ENCODE measurements around the gene TMEM72. TPM values are rescaled to one million over a fixed set of nuclear protein-coding genes. Genes with fewer than 3 reads are reported as not detected.
A peak's percentile ranks its signal among the peaks of the same experiment; 100 is the strongest.

Gene TMEM72
- total RNA-seq, 6 donors from 2014 or later: 0.06 TPM; not detected in 5

GRCh38 chr10:44984671-44985101, 73.5 kb downstream of the TMEM72 start:
- ATAC-seq (ENCODE audit: low FRiP score in 2 of 2) (no peak), DNase-seq (peak in 1 of 2 donors; percentile 75)
- WGBS, 2 donors: 90 to 100% methylated on average over 2 to 15 of the region's 15 CpGs
- H3K4me3 ChIP-seq: no peak overlapping the region
- H3K36me3 ChIP-seq: peaks cover 0 to 35% (median 7%) of the 10 kb centered on the region in 4 donors
- H3K27ac ChIP-seq: peak overlapping the region; percentile 67 to 78 (median 76)
- no peaks in the 10 kb centered on the region for H3K9me3 ChIP-seq
- H3K27me3 ChIP-seq: no peaks in the 10 kb centered on the region
- TF ChIP-seq POLR2A (IDR thresholded peaks at IDR 0.05) (no peak), POLR2AphosphoS5 (IDR thresholded peaks at IDR 0.05) (no peak), EP300 (IDR thresholded peaks at IDR 0.05) (no peak), CTCF (IDR thresholded peaks at IDR 0.05) (no peak)
- H3K4me1 ChIP-seq: peaks cover 50 to 84% (median 67%) of the 10 kb centered on the region in 4 donors

- H3K36me3 ChIP-seq: peaks cover 0 to 38% (median 7%) of the 10 kb centered on the region in 4 donors
- no peaks in the 10 kb centered on the region for H3K9me3 ChIP-seq
- no peak overlapping the region for H3K4me3 ChIP-seq
- H3K27me3 ChIP-seq: no peaks in the 10 kb centered on the region
- WGBS, 2 donors: 34 to 71% methylated on average over 9 of the region's 9 CpGs
- no peak for ATAC-seq (ENCODE audit: low FRiP score in 2 of 2)
- peaks cover 44 to 80% (median 65%) of the 10 kb centered on the region in 4 donors for H3K4me1 ChIP-seq
- peak overlapping the region; percentile 67 to 78 (median 76) for H3K27ac ChIP-seq
- TF ChIP-seq CTCF (IDR thresholded peaks at IDR 0.05): no peak
- no peak for TF ChIP-seq POLR2A (IDR thresholded peaks at IDR 0.05)
- TF ChIP-seq EP300 (IDR thresholded peaks at IDR 0.05): peak in 2 of 4 donors; percentile 86 to 93
- TF ChIP-seq POLR2AphosphoS5 (IDR thresholded peaks at IDR 0.05): peak; percentile 67 to 83
- peak in 1 of 2 donors; percentile 43 for DNase-seq
These were observed 74.1 kb downstream of the TMEM72 start for GRCh38 chr10:44985175-44985681.

GRCh38 chr10:44986179-44986578, 75.0 kb downstream of the TMEM72 start:
- DNase-seq: peak in 1 of 2 donors; percentile 0
- no peaks in the 10 kb centered on the region for H3K9me3 ChIP-seq

More at GRCh38 chr10:44986179-44986578, 75.0 kb downstream of the TMEM72 start:
- no peak for ATAC-seq (ENCODE audit: low FRiP score in 2 of 2)
- Histone ChIP-seq H3K4me1 (peaks cover 41 to 79% (median 65%) of the 10 kb centered on the region in 4 donors), H3K27ac (peak overlapping the region; percentile 67 to 78 (median 76)), H3K4me3 (no peak overlapping the region), H3K27me3 (no peaks in the 10 kb centered on the region), H3K36me3 (peaks cover 0 to 40% (median 9%) of the 10 kb centered on the region in 4 donors)
- TF ChIP-seq POLR2A (IDR thresholded peaks at IDR 0.05) (no peak), POLR2AphosphoS5 (IDR thresholded peaks at IDR 0.05) (no peak), CTCF (IDR thresholded peaks at IDR 0.05) (no peak), EP300 (IDR thresholded peaks at IDR 0.05) (no peak)
- WGBS, 2 donors: 86 to 93% methylated on average over 3 of the region's 3 CpGs

Other genes with a start within 250 kb of the TMEM72 start
- gene RASSF4, start 48.5 kb downstream of the TMEM72 start, total RNA-seq: 100 to 1,000 TPM in 1 of 6 donors, 10 to 100 TPM in 5; 23.4 to 194 (median 48.0) TPM
- gene DEPP1, start 67.5 kb downstream of the TMEM72 start, total RNA-seq: 100 to 1,000 TPM in 3 of 6 donors, 10 to 100 TPM in 3; 42.0 to 405 (median 95.6) TPM
- gene ZNF22, start 89.6 kb downstream of the TMEM72 start, total RNA-seq: 10 to 100 TPM in 4 of 6 donors, 1 to 10 TPM in 2; 8.4 to 26.9 (median 18.4) TPM

All from upper lobe of left lung (tissue), 6 donors.